Pulmonary artery endothelial cell (primary cell): Measurements from ENCODE around the gene SH3GL3. TPM values are rescaled to one million over a fixed set of nuclear protein-coding genes. Genes with fewer than 3 reads are reported as not detected.

Source experiments
- DNase-seq: peaks from one replicate; pipeline ENCODE4 v3.0.0-alpha.2; 2011; ENCODE audit warnings: low read depth, low spot score
- total RNA-seq: library from RNA; depleted of rRNA; stranded (reverse); fragments of >200 nt; gene quantifications from 2 replicates; pipeline ENCODE4 v1.2.3, GENCODE V29; 2014

SH3GL3 gene
- total RNA-seq, 1 donor from 2014 or later: 0.07 TPM

DNA sequence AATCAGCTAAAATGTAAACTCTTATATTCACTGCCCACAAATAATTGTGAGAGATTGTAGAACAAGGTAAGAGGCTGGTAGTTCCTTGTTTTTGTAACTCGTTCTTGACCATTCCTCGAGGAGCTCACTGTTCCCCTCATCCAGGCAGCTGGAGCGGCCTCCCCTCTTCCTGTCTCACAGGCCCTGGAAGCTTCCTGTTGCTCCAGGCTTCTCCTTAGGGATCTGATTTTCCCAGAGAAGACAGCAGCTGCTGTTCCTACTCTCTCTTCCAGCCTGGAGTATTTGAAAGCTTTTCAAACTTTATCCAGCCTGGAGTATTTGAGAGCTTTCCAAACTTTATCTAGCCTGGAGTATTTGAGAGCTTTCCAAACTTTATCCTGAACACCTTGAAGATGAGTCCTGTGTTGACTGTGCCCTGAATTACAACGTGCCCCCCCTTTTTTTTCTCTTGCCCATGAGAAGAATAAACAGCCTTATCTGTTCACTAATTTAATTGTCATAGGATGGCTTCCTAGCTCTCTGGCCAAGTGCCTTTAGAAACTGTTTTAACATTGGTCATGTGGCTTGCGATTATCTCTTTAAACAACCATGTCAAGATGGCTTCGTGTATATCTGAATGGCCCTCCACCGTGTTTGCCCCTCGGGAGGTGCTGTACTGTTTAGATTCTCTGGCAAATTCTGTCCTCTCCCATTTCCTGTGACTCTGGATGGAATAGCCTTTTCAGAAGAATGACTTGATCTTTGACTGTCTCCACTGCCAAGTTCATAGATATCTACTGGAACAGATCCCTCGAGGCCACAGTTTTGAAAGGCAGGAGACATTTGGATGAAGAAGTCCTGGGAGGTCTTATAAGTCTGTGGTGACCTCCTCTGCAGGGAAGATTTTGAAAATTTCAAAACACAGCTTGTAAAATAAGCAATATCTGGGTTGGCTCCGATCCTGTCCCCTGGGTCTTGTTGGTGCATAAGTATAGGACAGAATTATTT lies 211.6 kb downstream of the SH3GL3 start:
- no peak for DNase-seq

DNA sequence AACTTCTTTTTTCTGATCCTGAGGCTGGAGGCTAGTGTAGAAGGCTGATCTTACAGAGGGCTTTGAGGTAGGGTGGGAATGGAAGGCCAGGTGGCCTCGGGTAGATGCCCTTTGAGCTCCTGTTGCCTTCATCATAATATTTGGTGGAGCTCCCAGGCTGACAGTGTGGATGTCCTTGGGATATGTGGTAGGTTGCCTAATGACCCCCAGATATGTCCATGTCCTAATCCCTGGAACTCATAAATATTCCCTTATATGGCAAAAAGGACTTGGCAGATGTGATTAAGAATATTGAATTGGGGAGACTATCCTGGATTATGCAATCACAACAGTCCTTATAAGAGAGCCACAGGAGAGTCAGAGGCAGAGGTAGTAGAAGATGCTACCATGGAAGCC lies 212.3 kb downstream of the SH3GL3 start:
- DNase-seq: no peak

DNA sequence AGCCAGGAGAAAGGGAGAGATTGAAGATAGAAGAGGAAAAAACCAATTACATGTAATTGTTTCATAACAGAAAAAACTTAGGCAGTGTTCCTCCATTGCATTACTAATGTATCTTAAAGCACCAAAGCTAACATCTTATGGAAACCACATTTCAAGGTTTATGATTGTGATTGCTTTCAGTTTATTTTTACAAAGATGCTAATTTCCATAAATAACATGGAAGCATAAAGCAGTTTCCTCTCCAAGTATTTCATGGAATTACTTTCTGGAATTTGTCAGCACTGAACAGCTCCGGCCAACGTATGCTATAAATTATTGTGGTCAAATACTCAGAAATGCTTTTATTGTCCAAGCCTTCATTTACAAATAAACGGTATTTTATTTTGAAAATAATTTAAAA lies 218.3 kb downstream of the SH3GL3 start:
- DNase-seq: no peak

Other genes starting within 250 kb of the SH3GL3 start
- 86.5 and 88.7 TPM in 2 replicates for gene HDGFL3, start 239.5 kb upstream of the SH3GL3 start, total RNA-seq
- 14.2 and 25.0 TPM in 2 replicates for gene BNC1, start 162.7 kb upstream of the SH3GL3 start, total RNA-seq
- not detected in 2 replicates for gene ADAMTSL3, start 206.8 kb downstream of the SH3GL3 start, total RNA-seq